Measurements from ENCODE around the gene ASCC1. TPM values are rescaled to one million over a fixed set of nuclear protein-coding genes. Genes with fewer than 3 reads are reported as not detected.

Gene ASCC1
- total RNA-seq, 1 donor from 2014 or later, result 25.7 TPM

DNA sequence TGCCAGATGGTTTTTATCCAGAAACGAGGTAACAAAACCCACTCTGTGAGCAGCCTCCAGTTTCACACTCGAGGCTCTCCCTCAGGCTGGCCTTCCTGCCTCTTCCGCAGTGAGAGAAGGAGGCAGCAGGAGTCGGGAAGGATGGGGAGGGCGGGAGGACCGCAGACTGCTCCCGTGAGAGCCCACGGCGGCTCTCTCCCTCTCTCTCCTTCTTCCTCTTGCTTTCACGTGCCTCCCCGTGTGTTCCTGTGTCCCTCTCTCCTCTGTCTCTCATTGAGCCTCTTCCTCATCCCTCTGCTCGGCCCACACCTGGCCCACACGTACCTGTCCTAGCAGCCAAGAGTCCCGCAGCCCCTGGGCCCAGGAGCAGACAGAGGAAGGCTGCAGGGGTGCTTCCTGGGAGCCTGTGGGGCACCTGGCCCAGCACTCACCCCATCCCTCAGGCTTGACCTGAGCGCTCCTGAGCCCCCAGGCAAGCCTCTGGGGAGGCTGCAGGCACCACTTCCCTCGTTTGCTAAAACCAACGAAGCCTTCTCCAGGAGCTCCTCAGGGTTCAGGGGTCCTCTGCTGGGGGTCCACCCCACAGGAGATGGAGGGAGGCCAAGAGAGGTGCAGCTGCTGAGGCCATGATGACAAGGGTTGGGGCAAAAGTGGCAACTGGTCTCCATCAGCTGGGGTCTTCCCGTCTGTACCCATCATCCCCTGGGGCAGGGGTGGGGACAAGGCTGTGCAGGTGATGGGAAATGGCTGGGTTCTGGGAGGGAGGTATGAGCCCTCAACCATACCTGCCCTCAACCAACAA is 141.3 kb downstream of the ASCC1 start:
- DNase-seq (ENCODE audit: low spot score in 2 of 2) (no peak), FAIRE-seq (no peak)

GRCh38 chr10:72073708-72074573 is 142.1 kb downstream of the ASCC1 start:
- no peak for FAIRE-seq
- DNase-seq (ENCODE audit: low spot score in 2 of 2), result no peak

- DNase-seq (ENCODE audit: low spot score in 2 of 2) (no peak), FAIRE-seq (no peak)
Observed at GRCh38 chr10:72072639-72073038, 143.4 kb downstream of the ASCC1 start.

GRCh38 chr10:72072046-72072445 is 144.0 kb downstream of the ASCC1 start:
- DNase-seq (ENCODE audit: low spot score in 2 of 2) (no peak), FAIRE-seq (no peak)

- no peak for DNase-seq (ENCODE audit: low spot score in 2 of 2)
- no peak for FAIRE-seq
Observed at GRCh38 chr10:72069751-72070526, 146.1 kb downstream of the ASCC1 start.

DNA sequence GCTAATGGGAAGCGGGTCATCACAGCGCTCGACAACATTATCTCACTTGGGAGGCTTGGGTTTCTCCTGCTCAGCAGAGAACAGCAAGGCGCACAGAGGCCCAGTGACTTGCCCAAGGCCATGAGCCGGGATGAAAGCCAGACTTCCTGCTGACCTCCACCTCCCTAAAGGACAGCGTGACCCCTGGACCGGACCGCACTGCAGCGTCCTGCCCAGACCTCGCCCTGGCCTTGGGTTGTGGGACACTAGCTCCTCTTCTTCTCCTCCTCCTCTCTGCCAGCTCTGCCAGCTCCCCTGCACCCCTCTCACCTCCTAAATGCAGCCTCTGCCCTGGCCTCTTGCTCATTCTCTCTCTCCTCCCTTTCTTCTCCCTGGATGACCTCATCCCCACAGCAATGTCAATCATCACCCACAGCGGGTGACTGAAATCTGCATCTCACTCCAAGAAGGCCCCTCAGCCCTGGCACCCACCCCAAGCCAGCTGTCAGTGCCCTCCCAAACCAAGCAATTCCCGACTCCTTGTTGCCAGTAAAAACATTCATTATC is 147.1 kb downstream of the ASCC1 start:
- no peak for DNase-seq (ENCODE audit: low spot score in 2 of 2)
- no peak for FAIRE-seq

- DNase-seq (ENCODE audit: low spot score in 2 of 2), result no peak
- no peak for FAIRE-seq
Observed at GRCh38 chr10:72068126-72068765, 147.8 kb downstream of the ASCC1 start.

DNA sequence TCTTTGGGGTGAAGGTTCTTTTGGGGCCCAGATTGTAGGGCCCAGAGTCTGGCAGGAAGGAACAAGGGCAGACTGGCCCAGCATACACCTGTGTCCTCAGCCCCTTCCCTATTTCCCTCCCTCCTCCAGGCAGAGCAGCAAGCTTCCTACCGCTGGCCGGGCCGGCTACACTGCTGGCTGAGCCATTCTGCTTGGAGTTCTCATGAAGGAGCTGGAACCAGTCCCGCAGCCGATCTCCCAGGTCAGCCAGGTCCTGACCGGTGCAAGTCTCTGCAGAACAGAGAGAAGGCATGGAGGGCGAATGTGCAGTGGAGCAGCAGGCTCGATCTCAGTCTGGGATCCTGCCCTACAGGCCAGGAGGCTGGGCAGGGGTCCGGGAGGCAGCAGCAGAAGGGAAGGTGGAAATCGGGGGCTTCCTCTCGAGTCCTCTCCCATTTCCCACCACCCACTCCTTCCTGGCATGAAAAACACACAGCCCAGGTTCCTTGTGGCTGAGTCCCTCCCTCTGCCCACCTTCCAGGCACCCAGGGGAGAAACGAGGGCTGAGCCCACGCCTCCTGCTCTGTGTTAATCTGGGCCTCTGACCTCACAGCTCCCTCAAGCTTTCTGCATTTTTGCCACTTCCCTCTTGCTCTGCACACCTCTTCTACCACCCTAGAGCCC is 148.5 kb downstream of the ASCC1 start:
- FAIRE-seq (no peak), DNase-seq (ENCODE audit: low spot score in 2 of 2) (no peak)

DNA sequence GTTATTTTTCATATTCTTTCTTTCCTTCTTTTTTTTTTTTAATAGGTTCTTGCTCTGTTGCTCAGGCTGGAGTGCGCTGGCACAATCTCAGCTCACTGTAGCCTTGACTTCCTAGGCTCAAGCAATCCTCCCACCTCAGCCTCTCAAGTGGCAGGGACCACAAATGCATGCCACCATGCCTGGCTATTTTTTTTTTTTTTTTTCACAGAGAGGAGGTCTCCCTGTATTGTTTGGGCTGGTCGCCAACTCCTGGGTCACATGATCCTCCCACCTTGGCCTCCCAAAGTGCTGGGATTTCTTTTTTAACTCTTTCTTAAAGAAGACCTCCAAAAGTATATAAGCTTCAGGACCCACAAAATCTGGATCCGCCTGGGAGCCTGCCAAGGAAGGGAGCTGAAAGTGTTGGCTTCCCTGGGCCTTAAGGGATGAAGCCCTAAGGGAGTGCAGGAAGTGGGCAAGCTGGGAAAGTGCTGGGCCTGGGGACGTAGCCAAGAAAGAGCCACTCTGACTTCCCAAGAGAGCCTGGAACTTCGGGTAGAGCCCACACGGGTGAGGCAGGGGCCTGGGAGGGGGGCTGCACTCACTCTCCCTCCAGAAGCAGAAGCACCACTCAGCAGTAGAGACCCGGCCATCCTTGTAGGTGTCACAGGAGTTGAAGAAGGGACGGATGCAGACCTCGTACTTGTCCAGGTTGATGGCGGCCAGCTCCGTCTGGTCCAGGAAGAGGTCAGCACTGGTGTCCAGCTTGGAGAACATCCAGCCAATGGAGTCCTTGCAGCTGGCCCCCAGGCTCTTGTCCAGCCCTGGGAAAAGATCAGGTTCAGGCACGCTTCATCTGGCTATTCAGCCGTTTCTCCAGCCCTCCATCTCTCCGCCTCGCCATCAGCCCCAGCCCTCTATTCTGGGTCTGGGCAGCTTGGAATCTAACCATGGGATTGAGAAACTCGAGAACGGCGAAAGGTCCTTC is 149.5 kb downstream of the ASCC1 start:
- FAIRE-seq, result no peak

DNA sequence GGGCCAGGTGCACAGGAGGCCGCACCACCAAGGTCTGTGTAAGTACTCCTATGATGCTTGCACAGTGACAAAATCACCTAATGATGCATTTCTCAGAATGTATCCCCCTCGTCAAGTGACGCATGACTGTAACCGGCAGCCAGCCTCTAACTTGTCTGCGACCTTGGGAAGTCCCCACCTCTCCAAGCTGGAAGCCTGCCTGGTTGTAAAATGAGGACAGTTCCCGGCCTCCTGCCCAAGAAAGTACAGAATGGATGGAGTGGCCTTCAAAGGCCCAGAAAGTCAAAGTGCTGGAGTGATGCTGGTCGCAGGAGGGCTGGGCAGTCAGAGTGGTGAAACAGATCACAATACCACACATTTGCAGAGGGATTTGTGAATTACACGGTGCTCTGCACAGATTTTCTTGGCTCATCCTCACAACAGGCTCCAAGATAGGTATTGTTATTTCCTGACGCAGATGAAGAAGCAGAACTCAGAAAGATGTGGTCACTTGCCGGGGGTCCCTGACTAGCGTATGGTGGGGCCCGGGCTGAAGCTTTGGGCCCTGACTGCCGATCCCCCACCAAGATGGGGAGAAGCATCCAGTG is 150.5 kb downstream of the ASCC1 start:
- DNase-seq (ENCODE audit: low spot score in 2 of 2) (no peak), FAIRE-seq (no peak)

More for the DNA sequence above, 149.5 kb downstream of the ASCC1 start:
- no peak for DNase-seq (ENCODE audit: low spot score in 2 of 2)

GRCh38 chr10:72063703-72064391 is 152.2 kb downstream of the ASCC1 start:
- no peak for DNase-seq (ENCODE audit: low spot score in 2 of 2)
- FAIRE-seq, result no peak

- DNase-seq (ENCODE audit: low spot score in 2 of 2) (no peak), FAIRE-seq (no peak)
Observed at GRCh38 chr10:72062832-72063702, 153.0 kb downstream of the ASCC1 start.

DNA sequence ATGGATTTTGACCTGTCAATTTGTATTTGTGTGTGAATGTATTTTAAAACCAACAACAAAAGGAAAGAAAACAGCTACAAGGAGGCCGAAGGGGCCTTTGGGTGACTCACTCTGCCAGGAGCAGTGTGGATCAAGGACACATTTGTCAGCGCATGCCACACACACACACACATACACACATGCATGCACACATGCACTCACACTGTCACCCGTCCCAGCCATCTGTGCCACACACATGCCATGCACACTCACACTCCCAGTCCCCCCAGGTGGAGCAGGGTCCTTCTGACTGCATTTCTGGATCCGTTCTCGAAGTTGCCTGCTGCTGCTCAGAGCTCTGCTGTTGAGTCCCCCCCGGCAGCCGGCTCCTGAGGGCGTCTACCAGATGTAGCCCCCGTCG is 153.7 kb downstream of the ASCC1 start:
- DNase-seq (ENCODE audit: low spot score in 2 of 2), result no peak
- FAIRE-seq, result no peak

GRCh38 chr10:72061930-72062329 is 154.1 kb downstream of the ASCC1 start:
- FAIRE-seq, result no peak
- no peak for DNase-seq (ENCODE audit: low spot score in 2 of 2)

GRCh38 chr10:72061491-72061890 is 154.6 kb downstream of the ASCC1 start:
- FAIRE-seq, result no peak
- no peak for DNase-seq (ENCODE audit: low spot score in 2 of 2)
